AG10803 (cell line): ENCODE data around the gene CRTC1.
"Not testable (repeated sequence)": the region's sequence is repeated elsewhere in the genome, so short reads cannot be mapped to it uniquely, and the experiment has no call there.

Experiments used
- DNase-seq: peaks from one replicate; pipeline ENCODE4 v3.0.0; 2010; ENCODE audit warnings: low read depth
- H3K4me3 ChIP-seq: 2 replicates; pipeline ENCODE4 v1.5.1; 2011; ENCODE audit warnings: mild to moderate bottlenecking, low read length, control low read depth
- TF ChIP-seq, protein P1 (sequence below): conservative IDR thresholded peaks from 2 replicates; pipeline ENCODE4 v1.5.1; 2011; ENCODE audit warnings: mild to moderate bottlenecking, low read length, control low read depth, inconsistent platforms

CRTC1 gene

DNA sequence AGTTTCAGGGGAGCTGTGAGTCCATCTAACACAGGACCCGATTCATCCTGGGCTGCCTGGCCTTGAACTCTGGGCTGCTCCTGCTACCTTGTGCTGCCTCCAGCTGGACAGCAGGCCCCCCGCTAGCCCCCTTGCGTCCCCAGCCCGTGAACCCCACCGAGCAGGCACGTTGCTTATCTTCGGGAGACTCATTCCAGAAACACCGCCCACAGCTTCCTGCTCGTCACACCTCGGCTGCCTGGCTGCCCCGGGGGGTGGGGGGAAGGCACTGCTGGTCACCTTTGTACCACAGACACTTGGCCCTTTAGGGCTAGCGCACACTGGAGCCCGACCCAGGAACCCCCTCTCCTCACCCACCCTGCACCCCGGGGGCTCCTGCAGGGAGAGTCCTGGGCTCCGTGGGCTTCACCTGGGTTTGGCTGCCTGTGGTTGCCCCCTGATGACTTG, 48.1 kb downstream of the CRTC1 start:
- no peak overlapping the region for H3K4me3 ChIP-seq
- TF ChIP-seq, protein P1, sequence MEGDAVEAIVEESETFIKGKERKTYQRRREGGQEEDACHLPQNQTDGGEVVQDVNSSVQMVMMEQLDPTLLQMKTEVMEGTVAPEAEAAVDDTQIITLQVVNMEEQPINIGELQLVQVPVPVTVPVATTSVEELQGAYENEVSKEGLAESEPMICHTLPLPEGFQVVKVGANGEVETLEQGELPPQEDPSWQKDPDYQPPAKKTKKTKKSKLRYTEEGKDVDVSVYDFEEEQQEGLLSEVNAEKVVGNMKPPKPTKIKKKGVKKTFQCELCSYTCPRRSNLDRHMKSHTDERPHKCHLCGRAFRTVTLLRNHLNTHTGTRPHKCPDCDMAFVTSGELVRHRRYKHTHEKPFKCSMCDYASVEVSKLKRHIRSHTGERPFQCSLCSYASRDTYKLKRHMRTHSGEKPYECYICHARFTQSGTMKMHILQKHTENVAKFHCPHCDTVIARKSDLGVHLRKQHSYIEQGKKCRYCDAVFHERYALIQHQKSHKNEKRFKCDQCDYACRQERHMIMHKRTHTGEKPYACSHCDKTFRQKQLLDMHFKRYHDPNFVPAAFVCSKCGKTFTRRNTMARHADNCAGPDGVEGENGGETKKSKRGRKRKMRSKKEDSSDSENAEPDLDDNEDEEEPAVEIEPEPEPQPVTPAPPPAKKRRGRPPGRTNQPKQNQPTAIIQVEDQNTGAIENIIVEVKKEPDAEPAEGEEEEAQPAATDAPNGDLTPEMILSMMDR: no peak
- DNase-seq: no peak

DNA sequence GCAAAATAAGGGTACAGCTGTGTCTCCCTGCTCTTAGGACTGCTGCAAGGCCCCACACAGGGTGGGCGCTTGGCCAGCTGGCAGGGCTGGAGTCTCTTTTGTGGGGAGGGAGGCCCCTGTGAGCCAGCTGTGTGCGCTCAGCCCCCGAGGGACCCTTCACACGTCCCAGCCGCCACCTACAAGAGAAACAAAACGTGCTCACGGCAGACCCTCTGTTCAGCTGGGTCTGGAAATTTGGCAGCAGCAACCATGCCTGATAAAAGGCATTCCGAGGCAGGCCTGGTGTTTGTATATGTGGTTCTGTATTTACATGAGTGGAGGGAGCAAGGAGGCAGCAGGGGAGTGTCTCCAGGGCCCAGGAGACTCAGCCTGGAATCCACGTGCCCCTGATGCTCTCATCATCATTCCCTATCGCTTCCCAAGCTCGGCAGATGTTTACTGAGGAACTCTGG, 49.7 kb downstream of the CRTC1 start:
- DNase-seq: peak; percentile 11
- TF ChIP-seq, protein P1: no peak
- H3K4me3 ChIP-seq: no peak overlapping the region

DNA sequence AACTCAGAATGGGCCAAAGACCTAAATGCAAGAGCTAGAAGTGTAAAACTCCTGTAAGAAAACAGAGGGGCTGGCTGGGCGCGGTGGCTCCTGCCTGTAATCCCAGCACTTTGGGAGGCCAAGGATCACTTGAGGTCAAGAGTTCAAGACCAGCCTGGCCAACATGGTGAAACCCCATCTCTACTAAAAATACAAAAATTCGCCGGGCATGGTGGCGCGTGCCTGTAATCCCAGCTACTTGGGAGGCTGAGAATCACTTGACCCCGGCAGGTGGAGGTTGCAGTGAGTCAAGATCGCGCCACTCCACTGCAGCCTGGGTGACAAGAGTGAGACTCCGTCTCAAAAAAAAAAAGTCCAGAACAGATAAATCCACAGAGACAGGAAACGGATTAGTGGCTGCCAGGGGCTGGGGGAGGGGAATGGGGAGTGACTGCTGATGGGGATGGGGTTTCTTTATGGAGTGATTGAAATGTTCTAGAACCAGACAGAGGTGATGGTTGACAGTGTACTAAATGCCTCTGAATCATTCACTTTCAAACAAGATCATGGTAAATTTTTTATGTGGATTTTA, 50.4 kb downstream of the CRTC1 start:
- not testable (repeated sequence) for DNase-seq

DNA sequence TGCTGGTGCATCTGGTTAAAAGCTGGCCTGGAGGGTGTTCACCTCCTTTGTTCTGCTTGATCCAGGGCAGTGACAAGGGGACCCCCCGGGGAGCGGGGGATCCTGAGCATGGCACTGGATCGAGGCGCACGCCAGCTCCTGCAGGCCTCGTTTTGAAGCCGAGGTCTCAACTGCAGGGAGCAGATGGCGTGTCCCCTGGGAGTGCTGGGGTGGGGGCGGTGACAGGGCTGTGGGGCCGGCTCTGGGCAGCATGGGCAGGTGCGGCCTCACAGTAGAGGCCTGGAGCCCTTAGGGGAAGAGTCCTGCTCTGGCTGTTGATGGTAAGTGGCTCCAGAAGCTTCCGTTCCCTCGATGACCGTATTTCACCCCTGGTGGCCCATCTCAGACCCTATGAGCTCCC, 51.8 kb downstream of the CRTC1 start:
- no peak for DNase-seq
- TF ChIP-seq, protein P1: no peak
- no peak overlapping the region for H3K4me3 ChIP-seq

More for the DNA sequence above, 50.4 kb downstream of the CRTC1 start:
- not testable (repeated sequence) for H3K4me3 ChIP-seq

DNA sequence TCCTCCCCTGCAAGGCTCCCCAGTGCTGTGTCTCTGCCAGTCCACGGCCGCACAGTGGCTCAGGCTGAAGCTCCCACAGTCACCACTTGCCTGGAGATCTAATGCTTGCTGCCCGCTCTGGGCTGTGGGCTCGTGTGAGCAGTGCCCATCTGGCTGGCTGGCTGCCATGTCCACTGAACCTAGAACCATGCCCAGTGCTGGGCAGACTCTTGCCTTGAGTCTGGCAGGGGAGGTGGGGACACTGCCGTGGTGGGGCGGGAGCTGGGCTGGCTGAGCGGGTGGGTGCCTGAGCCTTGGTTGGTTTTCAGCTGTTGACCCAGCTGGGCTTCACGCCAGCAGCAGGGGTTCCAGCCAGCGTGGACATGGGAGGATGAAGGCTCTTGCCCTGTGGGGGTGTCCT, 52.3 kb downstream of the CRTC1 start:
- TF ChIP-seq, protein P1: no peak
- H3K4me3 ChIP-seq: no peak overlapping the region
- no peak for DNase-seq

DNA sequence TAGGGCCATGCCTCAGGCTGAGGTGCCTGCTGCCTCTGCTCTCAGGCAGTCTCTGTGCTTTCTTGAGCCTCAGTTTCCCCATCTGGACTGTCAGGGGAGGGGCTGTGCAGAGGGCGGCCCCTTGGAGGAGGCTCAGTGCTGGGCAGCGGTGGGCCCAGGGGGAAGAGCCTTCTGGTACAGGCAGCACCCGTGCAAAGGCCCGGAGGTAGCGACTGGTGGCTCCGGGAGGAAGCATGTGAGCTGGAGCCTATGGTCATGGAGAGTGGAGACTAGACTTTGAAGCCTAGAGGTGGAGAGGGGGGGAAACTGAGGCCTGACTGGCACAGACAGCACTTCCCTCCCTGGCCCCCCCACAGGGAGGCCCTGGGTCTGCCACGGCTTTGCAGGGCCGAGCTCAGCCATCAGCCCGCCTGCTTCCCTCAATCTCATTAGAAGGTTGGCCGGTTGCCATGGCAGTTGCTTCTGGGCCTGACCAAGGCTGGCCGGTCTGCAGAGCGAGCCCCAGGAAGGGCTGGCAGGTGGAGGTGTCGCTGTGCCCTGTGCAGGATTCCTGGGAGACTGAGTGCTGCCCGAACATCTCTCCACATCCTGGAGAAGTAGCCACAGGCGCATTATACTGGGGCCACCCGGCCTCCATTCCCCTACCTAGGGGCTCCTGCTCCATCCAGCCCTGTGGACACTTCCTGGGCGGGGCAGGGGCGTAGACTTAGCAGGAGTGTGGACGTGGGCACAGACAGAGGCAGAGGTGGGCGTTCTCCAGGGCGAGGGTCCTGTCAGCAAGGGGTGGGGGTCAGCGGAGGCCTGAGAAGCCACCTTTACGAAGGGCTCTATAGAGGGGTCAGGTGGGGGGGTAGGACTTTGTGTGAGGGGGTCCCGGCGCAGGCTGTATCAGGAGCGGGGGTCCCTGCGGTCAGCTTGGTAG, 53.2 kb downstream of the CRTC1 start:
- H3K4me3 ChIP-seq: no peak overlapping the region
- TF ChIP-seq, protein P1: no peak
- DNase-seq: no peak

DNA sequence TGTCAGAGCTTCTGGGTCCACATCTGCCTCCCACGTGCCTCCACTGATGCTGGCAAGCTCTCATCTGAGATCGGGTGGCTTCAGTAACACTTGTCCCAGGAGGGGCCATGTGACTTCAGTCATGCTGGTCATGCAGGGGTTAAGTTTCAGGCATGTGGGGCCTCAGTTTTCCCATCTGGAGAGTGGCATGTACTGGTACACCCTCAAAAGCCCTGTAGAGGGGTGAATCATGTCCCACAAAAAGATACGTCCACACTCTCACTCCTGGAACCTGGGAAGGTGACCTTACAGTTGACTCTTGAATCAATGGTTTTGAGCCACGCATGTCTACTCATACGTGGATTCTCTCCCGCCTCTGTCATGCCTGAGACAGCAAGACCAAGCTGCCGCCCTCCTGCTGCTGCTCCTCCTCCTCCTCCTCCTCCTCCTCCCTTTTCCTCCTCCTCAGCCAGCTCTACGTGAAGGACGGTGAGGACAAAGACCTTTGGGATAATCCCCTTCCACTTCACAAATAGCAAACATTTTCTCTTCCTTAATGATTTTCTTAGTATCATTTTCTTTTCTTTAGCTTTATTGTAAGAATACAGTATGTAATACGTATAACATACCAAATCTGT, 54.0 kb downstream of the CRTC1 start:
- no peak overlapping the region for H3K4me3 ChIP-seq
- TF ChIP-seq, protein P1: no peak
- no peak for DNase-seq
